ENCODE data around the gene SMU1.
A peak's percentile ranks its signal among the peaks of the same experiment; 100 is the strongest.

SMU1 gene

GRCh38 chr9:33029231-33029786 is 47.2 kb downstream of the SMU1 start:
- H3K9ac ChIP-seq (ENCODE audit: low read length), result no peak overlapping the region
- peaks cover 44% of the 10 kb centered on the region for H4K20me1 ChIP-seq (ENCODE audit: insufficient read depth, low read length)
- H3K27me3 ChIP-seq (ENCODE audit: low read depth, low read length), result no peaks in the 10 kb centered on the region
- peaks cover 21% of the 10 kb centered on the region for H3K4me1 ChIP-seq (ENCODE audit: low read length)
- TF ChIP-seq CTCF (IDR thresholded peaks at IDR 0.05; ENCODE audit: low read depth, low read length) (no peak), EZH2phosphoT487 (IDR thresholded peaks at IDR 0.05; ENCODE audit: low read depth) (no peak)
- no peak overlapping the region for H3K4me2 ChIP-seq (ENCODE audit: low read length)
- H2AFZ ChIP-seq (ENCODE audit: low read depth, low read length), result no peak overlapping the region
- H3K27ac ChIP-seq (ENCODE audit: low read length), result no peak overlapping the region
- H3K4me3 ChIP-seq (ENCODE audit: low read length), result no peak overlapping the region
- no peaks in the 10 kb centered on the region for H3K9me3 ChIP-seq (ENCODE audit: insufficient read depth, low read length)
- peaks cover 66% of the 10 kb centered on the region for H3K36me3 ChIP-seq (replicated peaks; ENCODE audit: low read depth, low read length)
- H3K79me2 ChIP-seq (ENCODE audit: low read length), result peaks cover 99% of the 10 kb centered on the region

GRCh38 chr9:33025572-33026342 is 50.7 kb downstream of the SMU1 start:
- H3K36me3 ChIP-seq (replicated peaks; ENCODE audit: low read depth, low read length), result peaks cover 48% of the 10 kb centered on the region
- H3K9ac ChIP-seq (ENCODE audit: low read length), result peak overlapping the region; percentile 97
- H3K27ac ChIP-seq (ENCODE audit: low read length), result peak overlapping the region; percentile 83
- peak overlapping the region; percentile 91 for H3K4me3 ChIP-seq (ENCODE audit: low read length)
- H3K4me1 ChIP-seq (ENCODE audit: low read length), result peaks cover 31% of the 10 kb centered on the region
- no peak for TF ChIP-seq EZH2phosphoT487 (IDR thresholded peaks at IDR 0.05; ENCODE audit: low read depth)
- H2AFZ ChIP-seq (ENCODE audit: low read depth, low read length), result no peak overlapping the region
- peak overlapping the region; percentile 85 for H3K4me2 ChIP-seq (ENCODE audit: low read length)
- no peaks in the 10 kb centered on the region for H3K27me3 ChIP-seq (ENCODE audit: low read depth, low read length)
- H3K9me3 ChIP-seq (ENCODE audit: insufficient read depth, low read length), result no peaks in the 10 kb centered on the region
- peaks cover 35% of the 10 kb centered on the region for H4K20me1 ChIP-seq (ENCODE audit: insufficient read depth, low read length)
- peaks cover 97% of the 10 kb centered on the region for H3K79me2 ChIP-seq (ENCODE audit: low read length)

GRCh38 chr9:33024966-33025571 is 51.4 kb downstream of the SMU1 start, which contains the start of gene DNAJA1:
Gene DNAJA1, plus strand, starts transcription at chr9:33025273. Its CDS starts 1,212 bp downstream, at chr9:33026485.
- peaks cover 97% of the 10 kb centered on the region for H3K79me2 ChIP-seq (ENCODE audit: low read length)
- peak within 1 kb of the TSS; percentile 83 for H3K27ac ChIP-seq (ENCODE audit: low read length)
- peak within 1 kb of the TSS; percentile 91 for H3K4me3 ChIP-seq (ENCODE audit: low read length)
- peaks cover 46% of the 10 kb centered on the region for H3K36me3 ChIP-seq (replicated peaks; ENCODE audit: low read depth, low read length)
- peak within 1 kb of the TSS; percentile 40; the same call in 1 of the 2 replicates for H2AFZ ChIP-seq (ENCODE audit: low read depth, low read length)
- no peaks in the 10 kb centered on the region for H3K27me3 ChIP-seq (ENCODE audit: low read depth, low read length)
- peaks cover 35% of the 10 kb centered on the region for H4K20me1 ChIP-seq (ENCODE audit: insufficient read depth, low read length)
- no peaks in the 10 kb centered on the region for H3K9me3 ChIP-seq (ENCODE audit: insufficient read depth, low read length)
- H3K9ac ChIP-seq (ENCODE audit: low read length), result peak within 1 kb of the TSS; percentile 97
- no peak for TF ChIP-seq EZH2phosphoT487 (IDR thresholded peaks at IDR 0.05; ENCODE audit: low read depth)
- no peak for TF ChIP-seq CTCF (IDR thresholded peaks at IDR 0.05; ENCODE audit: low read depth, low read length)
- H3K4me1 ChIP-seq (ENCODE audit: low read length), result peaks cover 31% of the 10 kb centered on the region
- peak within 1 kb of the TSS; percentile 98 for H3K4me2 ChIP-seq (ENCODE audit: low read length)

- Histone ChIP-seq H4K20me1 (ENCODE audit: insufficient read depth, low read length) (peaks cover 32% of the 10 kb centered on the region), H3K79me2 (ENCODE audit: low read length) (peaks cover 97% of the 10 kb centered on the region), H3K4me3 (ENCODE audit: low read length) (peak overlapping the region; percentile 91), H3K4me1 (ENCODE audit: low read length) (peaks cover 31% of the 10 kb centered on the region), H3K4me2 (ENCODE audit: low read length) (peak overlapping the region; percentile 98), H2AFZ (ENCODE audit: low read depth, low read length) (peak overlapping the region; percentile 40; the same call in 1 of the 2 replicates), H3K9ac (ENCODE audit: low read length) (peak overlapping the region; percentile 92), H3K27ac (ENCODE audit: low read length) (peak overlapping the region; percentile 67), H3K9me3 (ENCODE audit: insufficient read depth, low read length) (no peaks in the 10 kb centered on the region), H3K36me3 (replicated peaks; ENCODE audit: low read depth, low read length) (peaks cover 39% of the 10 kb centered on the region), H3K27me3 (ENCODE audit: low read depth, low read length) (no peaks in the 10 kb centered on the region)
- TF ChIP-seq CTCF (IDR thresholded peaks at IDR 0.05; ENCODE audit: low read depth, low read length), result no peak
- no peak for TF ChIP-seq EZH2phosphoT487 (IDR thresholded peaks at IDR 0.05; ENCODE audit: low read depth)
Measured at GRCh38 chr9:33024126-33024965, 52.1 kb downstream of the SMU1 start.
